Aorta (tissue), 5 donors: ENCODE results near the gene CFAP206. TPM values are rescaled to one million over a fixed set of nuclear protein-coding genes. Genes with fewer than 3 reads are reported as not detected.

Experiments used
- ATAC-seq: fragments of 200-7000 bp; cut with Tn5 transposase; one replicate; pipeline ENCODE4 v1.9.1; 2022; ENCODE audit warnings: moderate library complexity; ENCODE audit not compliant: low FRiP score
- DNase-seq, 2 donors: peaks; one replicate each; pipeline ENCODE4 v3.0.0-alpha.2; 2020
- H3K27ac ChIP-seq, 2 donors: one replicate each; pipeline ENCODE4 v1.5.1; 2013; ENCODE audit warnings: low read length in 2 of 2, mild to moderate bottlenecking in 2 of 2, moderate library complexity in 2 of 2, control low read depth in 1 of 2, inconsistent platforms in 1 of 2, low read depth in 1 of 2
- H3K27me3 ChIP-seq, 2 donors: one replicate each; pipeline ENCODE4 v1.6.1; 2013; ENCODE audit warnings: control low read depth in 1 of 2, low read length in 1 of 2, mild to moderate bottlenecking in 1 of 2, moderate library complexity in 1 of 2; ENCODE audit not compliant: insufficient read depth in 2 of 2, control insufficient read depth in 1 of 2
- H3K36me3 ChIP-seq, 2 donors: one replicate each; pipeline ENCODE4 v1.6.1; 2013; ENCODE audit warnings: control low read depth in 1 of 2, low read length in 1 of 2, mild to moderate bottlenecking in 1 of 2; ENCODE audit not compliant: insufficient read depth in 2 of 2, control insufficient read depth in 1 of 2
- H3K4me1 ChIP-seq, 2 donors: one replicate each; pipeline ENCODE4 v1.6.1; 2013; ENCODE audit warnings: low read length in 2 of 2, control low read depth in 1 of 2, mild to moderate bottlenecking in 1 of 2, moderate library complexity in 1 of 2; ENCODE audit not compliant: insufficient read depth in 2 of 2, control insufficient read depth in 1 of 2
- H3K4me3 ChIP-seq, 2 donors: one replicate each; pipeline ENCODE4 v1.5.1; 2013; ENCODE audit warnings: low read length in 2 of 2, control low read depth in 1 of 2, mild to moderate bottlenecking in 1 of 2
- H3K9me3 ChIP-seq: one replicate; pipeline ENCODE4 v1.6.1; 2013; ENCODE audit warnings: mild to moderate bottlenecking, low read length; ENCODE audit not compliant: control insufficient read depth
- WGBS, 2 donors: extraction: QIAGEN DNeasy Blood & Tissue Kit; methylation state at CpG; one replicate each; pipeline ENCODE4 v1.1.7; 2013; 5-methylcytosine and 5-hydroxymethylcytosine counted together
- intact Hi-C, 2 donors: fragments of 100-400 bp; cut with DNase I; formaldehyde crosslinking; loops; one replicate each; pipeline versions ENCODE4 v1.14.2 to v1.15.0; 2022
- polyA plus RNA-seq, 2 donors: library from polyadenylated mRNA; stranded (reverse); fragments of 200-250 nt; gene quantifications; one replicate each; pipeline ENCODE4 v1.2.3, GENCODE V29; 2013
- total RNA-seq, 2 donors: library from RNA; stranded (reverse); fragmentation: NEBNext Ultra II Directional; extraction: Animal tissue kit (Norgen Biotek cat#: 25700); gene quantifications; one replicate each; pipeline ENCODE4 v1.2.1, GENCODE V29; 2021
- donor health status: healthy with polysubstance abuse.
- donor health status: Bipolar disorder and iron deficiency.
- donor health status: DM: no; HTN: no; CAD: no.
- donor health status: DM: no; HTN: no; CAD: no.
- donor health status: DM: yes; HTN: yes; CAD: no.

Gene CFAP206
- total and polyA plus RNA-seq, 4 donors = 0.45 to 0.46 TPM; not detected in 2

- DNase-seq = no peak
- intact Hi-C loops = no loop called here
- Histone ChIP-seq H3K27me3 (no peaks in the 10 kb centered on the region), H3K27ac (no peak overlapping the region), H3K36me3 (no peaks in the 10 kb centered on the region), H3K4me3 (no peak overlapping the region), H3K9me3 (no peaks in the 10 kb centered on the region), H3K4me1 (no peaks in the 10 kb centered on the region)
- no peak for ATAC-seq
- 81 to 86% methylated on average over 5 of the region's 5 CpGs for WGBS, 2 donors
These were observed 24.9 kb upstream of the CFAP206 start for GRCh38 chr6:87382861-87383260.

- H3K4me1 ChIP-seq = no peaks in the 10 kb centered on the region
- H3K27me3 ChIP-seq = no peaks in the 10 kb centered on the region
- 24 to 26% methylated on average over 1 of the region's 1 CpG for WGBS, 2 donors
- DNase-seq (no peak), ATAC-seq (no peak)
- no peaks in the 10 kb centered on the region for H3K36me3 ChIP-seq
- H3K9me3 ChIP-seq = no peaks in the 10 kb centered on the region
- intact Hi-C loops = no loop called here
- no peak overlapping the region for H3K4me3 ChIP-seq
- no peak overlapping the region for H3K27ac ChIP-seq
These were observed 23.7 kb upstream of the CFAP206 start for GRCh38 chr6:87384038-87384437.

DNA sequence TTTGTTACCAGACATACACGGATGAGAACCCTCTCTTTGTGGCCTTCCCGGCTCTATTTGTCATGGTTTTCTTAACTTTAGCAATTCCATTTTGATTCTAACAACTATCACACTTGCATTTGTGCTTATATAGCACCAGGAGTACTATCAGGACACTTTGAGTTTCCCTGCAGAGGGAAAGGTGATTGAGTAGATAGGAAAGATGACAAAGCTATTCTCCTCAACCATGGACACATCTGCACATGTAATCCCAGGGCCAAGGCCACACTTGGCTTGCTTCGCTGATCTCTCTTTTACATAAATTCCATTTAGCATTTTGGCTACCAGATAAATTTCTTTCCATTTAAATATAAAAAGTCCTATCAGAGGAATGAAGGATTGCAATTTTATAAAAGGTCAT, 23.3 kb upstream of the CFAP206 start:
- no peak for ATAC-seq
- WGBS, 2 donors = 74 to 75% methylated on average over 3 of the region's 3 CpGs
- H3K9me3 ChIP-seq = no peaks in the 10 kb centered on the region
- H3K27me3 ChIP-seq = no peaks in the 10 kb centered on the region
- H3K4me3 ChIP-seq = no peak overlapping the region
- H3K27ac ChIP-seq = no peak overlapping the region
- DNase-seq = no peak
- H3K36me3 ChIP-seq = no peaks in the 10 kb centered on the region
- intact Hi-C loops = no loop called here
- no peaks in the 10 kb centered on the region for H3K4me1 ChIP-seq

GRCh38 chr6:87391334-87391733, 16.4 kb upstream of the CFAP206 start:
- Histone ChIP-seq H3K36me3 (no peaks in the 10 kb centered on the region), H3K4me1 (no peaks in the 10 kb centered on the region), H3K9me3 (no peaks in the 10 kb centered on the region), H3K4me3 (no peak overlapping the region), H3K27me3 (no peaks in the 10 kb centered on the region), H3K27ac (no peak overlapping the region)
- DNase-seq (no peak), ATAC-seq (no peak)
- 57 to 61% methylated on average over 3 of the region's 3 CpGs for WGBS, 2 donors
- intact Hi-C loops = loop anchor here in 1 of 2 donors (5.0 kb wide), 2 partner anchors 81 to 254 kb away; partner anchors contain the start of gene SLC35A1

- H3K27me3 ChIP-seq = no peaks in the 10 kb centered on the region
- ATAC-seq (peak; percentile 78), DNase-seq (no peak)
- no peak overlapping the region for H3K4me3 ChIP-seq
- no peaks in the 10 kb centered on the region for H3K4me1 ChIP-seq
- intact Hi-C loops = loop anchor here in 1 of 2 donors (5.0 kb wide), 2 partner anchors 79 to 256 kb away; partner anchors contain the start of gene SLC35A1
- 0 to 1% methylated on average over 2 of the region's 2 CpGs for WGBS, 2 donors
- no peaks in the 10 kb centered on the region for H3K36me3 ChIP-seq
- H3K27ac ChIP-seq = no peak overlapping the region
- H3K9me3 ChIP-seq = no peaks in the 10 kb centered on the region
These were observed 14.6 kb upstream of the CFAP206 start for GRCh38 chr6:87393026-87393622.

GRCh38 chr6:87395431-87395830, 12.3 kb upstream of the CFAP206 start:
- no peaks in the 10 kb centered on the region for H3K36me3 ChIP-seq
- ATAC-seq (no peak), DNase-seq (no peak)
- intact Hi-C loops = no loop called here
- no peaks in the 10 kb centered on the region for H3K9me3 ChIP-seq
- H3K27ac ChIP-seq = no peak overlapping the region
- no peaks in the 10 kb centered on the region for H3K4me1 ChIP-seq
- H3K4me3 ChIP-seq = no peak overlapping the region
- 44 to 59% methylated on average over 2 of the region's 2 CpGs for WGBS, 2 donors
- H3K27me3 ChIP-seq = no peaks in the 10 kb centered on the region

DNA sequence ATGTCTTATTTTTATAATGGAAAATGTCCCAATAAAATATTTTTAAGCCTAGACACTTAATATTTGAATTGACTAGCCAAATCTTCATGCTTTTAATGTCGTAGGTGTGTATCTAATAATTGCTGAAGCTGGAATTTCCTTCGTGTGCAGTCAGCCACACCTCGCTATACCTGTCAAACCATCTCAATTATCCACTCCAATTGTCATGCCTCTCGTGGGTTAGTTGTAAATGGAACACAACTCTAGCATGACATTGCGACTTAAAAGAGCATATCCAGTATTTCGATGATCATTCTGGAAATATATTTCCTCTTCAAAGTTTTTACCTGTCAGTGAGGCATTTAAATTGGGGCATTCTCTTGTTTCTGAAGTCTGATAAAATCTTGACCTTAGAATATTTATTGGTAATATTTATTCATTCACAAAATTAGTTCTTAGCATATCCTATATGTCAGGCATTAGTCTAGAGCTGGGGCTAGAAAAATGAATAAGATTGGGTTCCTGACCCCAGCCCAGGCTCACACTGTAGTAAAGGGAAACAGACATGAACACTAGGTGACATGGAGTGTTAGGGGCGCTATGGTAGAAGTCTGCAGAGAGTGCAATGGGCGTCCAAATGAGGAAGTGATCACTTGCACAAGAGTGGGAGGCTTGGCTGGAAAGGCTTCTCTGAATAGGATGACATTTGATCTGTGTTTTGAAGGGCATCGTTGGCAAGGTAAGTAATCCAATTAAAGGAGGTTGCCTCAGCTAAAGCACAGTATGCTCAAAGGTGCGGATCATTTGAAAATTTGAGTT, 11.0 kb upstream of the CFAP206 start:
- no peaks in the 10 kb centered on the region for H3K4me1 ChIP-seq
- 86 to 87% methylated on average over 10 of the region's 10 CpGs for WGBS, 2 donors
- no peak overlapping the region for H3K27ac ChIP-seq
- no peaks in the 10 kb centered on the region for H3K27me3 ChIP-seq
- H3K4me3 ChIP-seq = no peak overlapping the region
- no peaks in the 10 kb centered on the region for H3K36me3 ChIP-seq
- intact Hi-C loops = no loop called here
- ATAC-seq (no peak), DNase-seq (no peak)
- H3K9me3 ChIP-seq = no peaks in the 10 kb centered on the region

GRCh38 chr6:87397656-87398055, 10.1 kb upstream of the CFAP206 start:
- Histone ChIP-seq H3K36me3 (no peaks in the 10 kb centered on the region), H3K4me3 (no peak overlapping the region), H3K27ac (no peak overlapping the region), H3K27me3 (no peaks in the 10 kb centered on the region), H3K4me1 (no peaks in the 10 kb centered on the region), H3K9me3 (no peaks in the 10 kb centered on the region)
- intact Hi-C loops = no loop called here
- 50 to 75% methylated on average over 1 of the region's 1 CpG for WGBS, 2 donors
- ATAC-seq = no peak
- no peak for DNase-seq

DNA sequence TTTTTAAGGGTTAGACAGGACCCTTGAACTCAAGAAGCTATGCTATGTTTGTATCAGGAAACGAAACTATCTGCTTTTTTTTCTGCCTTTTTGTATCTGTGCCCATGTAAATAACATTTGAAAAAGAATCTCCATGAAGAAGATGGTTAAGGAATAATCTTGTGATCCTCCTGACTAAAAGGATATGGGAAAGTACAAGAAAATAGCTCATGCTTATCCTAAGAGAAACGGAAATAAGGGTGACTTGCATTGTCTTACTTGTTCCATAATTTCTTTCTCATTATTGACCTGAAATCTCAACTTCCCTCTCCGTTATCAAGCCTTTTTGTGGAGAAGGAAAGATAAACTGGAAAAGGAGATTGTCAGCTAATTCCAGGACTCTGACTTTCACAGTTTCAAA, 5.9 kb upstream of the CFAP206 start:
- Histone ChIP-seq H3K27me3 (no peaks in the 10 kb centered on the region), H3K36me3 (no peaks in the 10 kb centered on the region), H3K4me3 (no peak overlapping the region), H3K27ac (no peak overlapping the region), H3K9me3 (no peaks in the 10 kb centered on the region), H3K4me1 (no peaks in the 10 kb centered on the region)
- ATAC-seq (no peak), DNase-seq (no peak)
- 63 to 72% methylated on average over 3 of the region's 3 CpGs for WGBS, 2 donors
- intact Hi-C loops = no loop called here
